Measurements from ENCODE around the gene CHRM5. TPM values are rescaled to one million over a fixed set of nuclear protein-coding genes. Genes with fewer than 3 reads are reported as not detected.

CHRM5 gene
- total RNA-seq, 1 donor from 2014 or later = not detected

GRCh38 chr15:34019369-34019990 lies 51.2 kb downstream of the CHRM5 start:
- Mint-ChIP-seq H3K4me1 (ENCODE audit: low read depth, unreplicated experiment) (peaks cover 3% of the 10 kb centered on the region), H3K4me3 (ENCODE audit: unreplicated experiment) (no peak overlapping the region), H3K27ac (ENCODE audit: unreplicated experiment) (no peak overlapping the region), H3K9me3 (ENCODE audit: unreplicated experiment) (no peaks in the 10 kb centered on the region), H3K36me3 (ENCODE audit: unreplicated experiment) (no peaks in the 10 kb centered on the region), H3K27me3 (ENCODE audit: unreplicated experiment) (peaks cover 2% of the 10 kb centered on the region)
- DNase-seq = no peak
- no peak for TF ChIP-seq CTCF (IDR thresholded peaks at IDR 0.05; ENCODE audit: partially characterized antibody, unreplicated experiment)

GRCh38 chr15:34023907-34024306 lies 55.6 kb downstream of the CHRM5 start:
- no peak for TF ChIP-seq CTCF (IDR thresholded peaks at IDR 0.05; ENCODE audit: partially characterized antibody, unreplicated experiment)
- Mint-ChIP-seq H3K9me3 (ENCODE audit: unreplicated experiment) (no peaks in the 10 kb centered on the region), H3K4me1 (ENCODE audit: low read depth, unreplicated experiment) (no peaks in the 10 kb centered on the region), H3K36me3 (ENCODE audit: unreplicated experiment) (no peaks in the 10 kb centered on the region), H3K27ac (ENCODE audit: unreplicated experiment) (no peak overlapping the region), H3K27me3 (ENCODE audit: unreplicated experiment) (peaks cover under 1% of the 10 kb centered on the region), H3K4me3 (ENCODE audit: unreplicated experiment) (no peak overlapping the region)
- no peak for DNase-seq

- no peaks in the 10 kb centered on the region for H3K4me1 Mint-ChIP-seq (ENCODE audit: low read depth, unreplicated experiment)
- DNase-seq = no peak
- H3K4me3 Mint-ChIP-seq (ENCODE audit: unreplicated experiment) = no peak overlapping the region
- peaks cover 2% of the 10 kb centered on the region for H3K27me3 Mint-ChIP-seq (ENCODE audit: unreplicated experiment)
- no peaks in the 10 kb centered on the region for H3K36me3 Mint-ChIP-seq (ENCODE audit: unreplicated experiment)
- no peaks in the 10 kb centered on the region for H3K9me3 Mint-ChIP-seq (ENCODE audit: unreplicated experiment)
- no peak for TF ChIP-seq CTCF (IDR thresholded peaks at IDR 0.05; ENCODE audit: partially characterized antibody, unreplicated experiment)
- no peak overlapping the region for H3K27ac Mint-ChIP-seq (ENCODE audit: unreplicated experiment)
These were observed 57.0 kb downstream of the CHRM5 start for GRCh38 chr15:34025252-34025651.

GRCh38 chr15:34027606-34028005 lies 59.3 kb downstream of the CHRM5 start:
- no peaks in the 10 kb centered on the region for H3K4me1 Mint-ChIP-seq (ENCODE audit: low read depth, unreplicated experiment)

More at GRCh38 chr15:34027606-34028005, 59.3 kb downstream of the CHRM5 start:
- no peak overlapping the region for H3K27ac Mint-ChIP-seq (ENCODE audit: unreplicated experiment)
- H3K9me3 Mint-ChIP-seq (ENCODE audit: unreplicated experiment) = no peaks in the 10 kb centered on the region
- no peaks in the 10 kb centered on the region for H3K36me3 Mint-ChIP-seq (ENCODE audit: unreplicated experiment)
- peaks cover 2% of the 10 kb centered on the region for H3K27me3 Mint-ChIP-seq (ENCODE audit: unreplicated experiment)
- no peak overlapping the region for H3K4me3 Mint-ChIP-seq (ENCODE audit: unreplicated experiment)
- no peak for DNase-seq
- no peak for TF ChIP-seq CTCF (IDR thresholded peaks at IDR 0.05; ENCODE audit: partially characterized antibody, unreplicated experiment)
